PC-9 (cell line): ENCODE data around the gene SCARB1. TPM values are rescaled to one million over a fixed set of nuclear protein-coding genes. Genes with fewer than 3 reads are reported as not detected.

Experiments used
- BruUV-seq: library from RNA; stranded (reverse); fragments of 400-500 nt; replicated peaks from 2 replicates; lab custom pipeline; 2021; lab: Mats Ljungman, UMichigan
- CTCF ChIA-PET: fragments of 300-600 bp; sonication (Branson Sonifier 250); formaldehyde crosslinking; loops from one replicate; lab custom pipeline; 2022; ENCODE audit warnings: antibody characterized with exemption; lab: Charles Lee
- POLR2A ChIA-PET: fragments of 300-600 bp; sonication (Branson Sonifier 250); formaldehyde crosslinking; loops from one replicate; lab custom pipeline; 2022; ENCODE audit warnings: antibody characterized with exemption; ENCODE audit not compliant: unreplicated experiment; lab: Charles Lee
- DNase-seq, 2 experiments: peaks; one replicate each; pipeline versions ENCODE4 v3.0.0 to v3.0.0-alpha.2; 2015 to 2022; ENCODE audit warnings: mixed read lengths in 1 of 2
- H2AFZ ChIP-seq: fragments of 200-600 bp; sonication (generic); 2 replicates; pipeline ENCODE4 v1.8.1; 2017; ENCODE audit warnings: antibody characterized with exemption
- H3F3A ChIP-seq: fragments of 200-600 bp; sonication (generic); 2 replicates; pipeline ENCODE4 v1.8.1; 2017; ENCODE audit warnings: antibody characterized with exemption, mild to moderate bottlenecking, low read depth; ENCODE audit not compliant: insufficient read depth
- H3K27ac ChIP-seq: fragments of 200-600 bp; sonication (generic); 2 replicates; pipeline ENCODE4 v1.6.1; 2016; ENCODE audit warnings: mixed run types
- H3K27me3 ChIP-seq: fragments of 200-600 bp; sonication (generic); 2 replicates; pipeline ENCODE4 v1.6.1; 2016; ENCODE audit warnings: low read depth, mixed run types; ENCODE audit not compliant: insufficient read depth
- H3K36me3 ChIP-seq: fragments of 200-600 bp; sonication (generic); 2 replicates; pipeline ENCODE4 v1.6.1; 2016; ENCODE audit warnings: low read depth, mixed run types
- H3K4me1 ChIP-seq: fragments of 200-600 bp; sonication (generic); replicated peaks from 2 replicates; pipeline ENCODE4 v1.6.1; 2016; ENCODE audit warnings: mixed run types; ENCODE audit not compliant: insufficient read depth
- H3K4me2 ChIP-seq: fragments of 200-600 bp; sonication (generic); 2 replicates; pipeline ENCODE4 v1.6.1; 2017; ENCODE audit warnings: mixed run types
- H3K4me3 ChIP-seq: fragments of 200-600 bp; sonication (generic); 2 replicates; pipeline ENCODE4 v1.6.1; 2016; ENCODE audit warnings: mixed run types
- H3K79me2 ChIP-seq: fragments of 200-600 bp; sonication (generic); 2 replicates; pipeline ENCODE4 v1.6.1; 2017; ENCODE audit warnings: low read depth, mixed run types
- H3K9me2 ChIP-seq: fragments of 200-600 bp; sonication (generic); 2 replicates; pipeline ENCODE4 v1.8.1; 2017; ENCODE audit warnings: mild to moderate bottlenecking; ENCODE audit not compliant: insufficient read depth
- H3K9me3 ChIP-seq: fragments of 200-600 bp; sonication (generic); 2 replicates; pipeline ENCODE4 v1.8.1; 2016; ENCODE audit warnings: low read depth; ENCODE audit not compliant: insufficient read depth
- H4K20me1 ChIP-seq: fragments of 200-600 bp; sonication (generic); 2 replicates; pipeline ENCODE4 v1.8.1; 2017; ENCODE audit not compliant: insufficient read depth
- CTCF ChIP-seq: fragments of 200-600 bp; sonication (generic); conservative IDR thresholded peaks from 2 replicates; pipeline ENCODE4 v1.6.1; 2017; ENCODE audit warnings: mixed run types, antibody characterized with exemption, mild to moderate bottlenecking, moderate library complexity
- EZH2 ChIP-seq: fragments of 200-600 bp; sonication (generic); IDR thresholded peaks from 2 replicates; pipeline ENCODE4 v1.8.0; 2017; ENCODE audit warnings: antibody characterized with exemption, low read depth
- intact Hi-C: fragments of 100-400 bp; cut with micrococcal nuclease; formaldehyde crosslinking; loops from one replicate; pipeline ENCODE4 v1.10.0; 2022; ENCODE audit not compliant: unreplicated experiment
- total RNA-seq: library from RNA; stranded (reverse); gene quantifications from 2 replicates; pipeline ENCODE4 v1.2.3, GENCODE V29; 2021

The SCARB1 gene
- total RNA-seq, 1 experiment from 2014 or later: 49.6 TPM

GRCh38 chr12:124805876-124806668 is 57.6 kb downstream of the SCARB1 start:
- ChIA-PET POLR2A (no interaction called here), CTCF (no interaction called here)
- Histone ChIP-seq H3K27me3 (no peaks in the 10 kb centered on the region), H3K9me3 (no peaks in the 10 kb centered on the region), H2AFZ (no peak overlapping the region), H3K4me1 (peaks cover 7% of the 10 kb centered on the region; the same call in 1 of the 2 replicates), H3K9me2 (no peaks in the 10 kb centered on the region), H3K79me2 (no peaks in the 10 kb centered on the region), H3K4me3 (no peak overlapping the region), H3K4me2 (no peak overlapping the region), H3K36me3 (no peaks in the 10 kb centered on the region), H3F3A (peaks cover 7% of the 10 kb centered on the region; the same call in 1 of the 2 replicates), H4K20me1 (no peaks in the 10 kb centered on the region), H3K27ac (no peak overlapping the region)
- TF ChIP-seq EZH2: no peak
- no peak for TF ChIP-seq CTCF
- BruUV-seq: no TSS peak
- DNase-seq: no peak
- intact Hi-C loops: no loop called here

GRCh38 chr12:124805050-124805449 is 58.6 kb downstream of the SCARB1 start:
- no peaks in the 10 kb centered on the region for H3K9me2 ChIP-seq
- TF ChIP-seq EZH2 (no peak), CTCF (no peak)
- intact Hi-C loops: no loop called here
- no peaks in the 10 kb centered on the region for H3K27me3 ChIP-seq
- no TSS peak for BruUV-seq
- POLR2A ChIA-PET: interaction anchor here (0.6 kb wide), 1 partner anchor 8 kb away, joined by 6 read pairs; no protein-coding TSS in a partner anchor
- H4K20me1 ChIP-seq: no peaks in the 10 kb centered on the region
- H3K36me3 ChIP-seq: no peaks in the 10 kb centered on the region
- CTCF ChIA-PET: no interaction called here
- H3K9me3 ChIP-seq: no peaks in the 10 kb centered on the region
- H3K4me1 ChIP-seq: peaks cover 7% of the 10 kb centered on the region; the same call in 1 of the 2 replicates
- no peak overlapping the region for H2AFZ ChIP-seq
- no peak overlapping the region for H3K4me3 ChIP-seq
- H3K79me2 ChIP-seq: no peaks in the 10 kb centered on the region
- DNase-seq: no peak
- no peak overlapping the region for H3K4me2 ChIP-seq
- no peak overlapping the region for H3K27ac ChIP-seq
- H3F3A ChIP-seq: peaks cover 7% of the 10 kb centered on the region; the same call in 1 of the 2 replicates

GRCh38 chr12:124804011-124804621 is 59.5 kb downstream of the SCARB1 start:
- H2AFZ ChIP-seq: no peak overlapping the region
- H3K36me3 ChIP-seq: no peaks in the 10 kb centered on the region
- peaks cover 7% of the 10 kb centered on the region; the same call in 1 of the 2 replicates for H3F3A ChIP-seq
- H3K79me2 ChIP-seq: no peaks in the 10 kb centered on the region
- no peaks in the 10 kb centered on the region for H4K20me1 ChIP-seq
- no peaks in the 10 kb centered on the region for H3K27me3 ChIP-seq
- BruUV-seq: no TSS peak
- intact Hi-C loops: no loop called here
- TF ChIP-seq CTCF (no peak), EZH2 (no peak)
- no peaks in the 10 kb centered on the region for H3K9me3 ChIP-seq
- no peak overlapping the region for H3K27ac ChIP-seq
- peaks cover 7% of the 10 kb centered on the region; the same call in 1 of the 2 replicates for H3K4me1 ChIP-seq
- peak in 1 of 2 experiments; percentile 58 for DNase-seq
- no peak overlapping the region for H3K4me2 ChIP-seq
- POLR2A ChIA-PET: interaction anchor here (0.6 kb wide), 2 partner anchors 58 to 133 kb away, joined by 3 to 4 read pairs; no protein-coding TSS in a partner anchor
- CTCF ChIA-PET: no interaction called here
- no peaks in the 10 kb centered on the region for H3K9me2 ChIP-seq
- no peak overlapping the region for H3K4me3 ChIP-seq
